ENCODE measurements around the gene ATOSB.

ATOSB gene

GRCh38 chr9:35142037-35142436 is 26.4 kb upstream of the ATOSB start:
- Histone ChIP-seq H3K27me3 (ENCODE audit: insufficient read depth, poor library complexity, severe bottlenecking) (no peaks in the 10 kb centered on the region), H3K36me3 (ENCODE audit: low read depth) (no peaks in the 10 kb centered on the region), H3K27ac (ENCODE audit: poor library complexity, severe bottlenecking) (no peak overlapping the region), H3K9me3 (ENCODE audit: severe bottlenecking) (peaks cover 7% of the 10 kb centered on the region), H3K4me3 (ENCODE audit: severe bottlenecking) (no peak overlapping the region), H3K4me1 (ENCODE audit: insufficient read depth, poor library complexity, severe bottlenecking) (no peaks in the 10 kb centered on the region)
- ATAC-seq (ENCODE audit: low read depth) = no peak
- TF ChIP-seq CTCF (IDR thresholded peaks at IDR 0.05; ENCODE audit: poor library complexity, severe bottlenecking) = no peak
- DNase-seq (ENCODE audit: low spot score) = no peak

GRCh38 chr9:35140093-35140492 is 24.4 kb upstream of the ATOSB start:
- TF ChIP-seq CTCF (IDR thresholded peaks at IDR 0.05; ENCODE audit: poor library complexity, severe bottlenecking) = no peak
- H3K27me3 ChIP-seq (ENCODE audit: insufficient read depth, poor library complexity, severe bottlenecking) = no peaks in the 10 kb centered on the region
- peaks cover 7% of the 10 kb centered on the region for H3K9me3 ChIP-seq (ENCODE audit: severe bottlenecking)
- no peak overlapping the region for H3K4me3 ChIP-seq (ENCODE audit: severe bottlenecking)
- no peak for ATAC-seq (ENCODE audit: low read depth)
- no peak for DNase-seq (ENCODE audit: low spot score)
- H3K27ac ChIP-seq (ENCODE audit: poor library complexity, severe bottlenecking) = no peak overlapping the region
- no peaks in the 10 kb centered on the region for H3K4me1 ChIP-seq (ENCODE audit: insufficient read depth, poor library complexity, severe bottlenecking)
- H3K36me3 ChIP-seq (ENCODE audit: low read depth) = no peaks in the 10 kb centered on the region

GRCh38 chr9:35136866-35137265 is 21.2 kb upstream of the ATOSB start:
- DNase-seq (ENCODE audit: low spot score) = no peak
- H3K9me3 ChIP-seq (ENCODE audit: severe bottlenecking) = no peaks in the 10 kb centered on the region

GRCh38 chr9:35135988-35136387 is 20.3 kb upstream of the ATOSB start:
- Histone ChIP-seq H3K27ac (ENCODE audit: poor library complexity, severe bottlenecking) (no peak overlapping the region), H3K36me3 (ENCODE audit: low read depth) (no peaks in the 10 kb centered on the region), H3K4me3 (ENCODE audit: severe bottlenecking) (no peak overlapping the region), H3K4me1 (ENCODE audit: insufficient read depth, poor library complexity, severe bottlenecking) (no peaks in the 10 kb centered on the region), H3K27me3 (ENCODE audit: insufficient read depth, poor library complexity, severe bottlenecking) (no peaks in the 10 kb centered on the region), H3K9me3 (ENCODE audit: severe bottlenecking) (no peaks in the 10 kb centered on the region)
- DNase-seq (ENCODE audit: low spot score) (no peak), ATAC-seq (ENCODE audit: low read depth) (no peak)
- TF ChIP-seq CTCF (IDR thresholded peaks at IDR 0.05; ENCODE audit: poor library complexity, severe bottlenecking) = no peak

More at GRCh38 chr9:35136866-35137265, 21.2 kb upstream of the ATOSB start:
- no peak overlapping the region for H3K4me3 ChIP-seq (ENCODE audit: severe bottlenecking)
- H3K4me1 ChIP-seq (ENCODE audit: insufficient read depth, poor library complexity, severe bottlenecking) = no peaks in the 10 kb centered on the region
- no peaks in the 10 kb centered on the region for H3K36me3 ChIP-seq (ENCODE audit: low read depth)
- no peak for ATAC-seq (ENCODE audit: low read depth)
- H3K27ac ChIP-seq (ENCODE audit: poor library complexity, severe bottlenecking) = no peak overlapping the region
- no peak for TF ChIP-seq CTCF (IDR thresholded peaks at IDR 0.05; ENCODE audit: poor library complexity, severe bottlenecking)
- H3K27me3 ChIP-seq (ENCODE audit: insufficient read depth, poor library complexity, severe bottlenecking) = no peaks in the 10 kb centered on the region

GRCh38 chr9:35134920-35135319 is 19.3 kb upstream of the ATOSB start:
- no peaks in the 10 kb centered on the region for H3K4me1 ChIP-seq (ENCODE audit: insufficient read depth, poor library complexity, severe bottlenecking)
- no peaks in the 10 kb centered on the region for H3K9me3 ChIP-seq (ENCODE audit: severe bottlenecking)
- no peaks in the 10 kb centered on the region for H3K27me3 ChIP-seq (ENCODE audit: insufficient read depth, poor library complexity, severe bottlenecking)
- no peak overlapping the region for H3K4me3 ChIP-seq (ENCODE audit: severe bottlenecking)
- no peak for TF ChIP-seq CTCF (IDR thresholded peaks at IDR 0.05; ENCODE audit: poor library complexity, severe bottlenecking)
- DNase-seq (ENCODE audit: low spot score) (no peak), ATAC-seq (ENCODE audit: low read depth) (no peak)
- no peaks in the 10 kb centered on the region for H3K36me3 ChIP-seq (ENCODE audit: low read depth)
- H3K27ac ChIP-seq (ENCODE audit: poor library complexity, severe bottlenecking) = no peak overlapping the region

All from RWPE2 (cell line).